Caco-2 (cell line): ENCODE measurements around the gene INSYN2B. TPM values are rescaled to one million over a fixed set of nuclear protein-coding genes. Genes with fewer than 3 reads are reported as not detected.

Experiments
- BruUV-seq: library from RNA; stranded (reverse); fragments of 400-500 nt; replicated peaks from 2 replicates; lab custom pipeline; 2021; lab: Mats Ljungman, UMichigan
- CTCF ChIA-PET: fragments of 300-600 bp; sonication (Branson Sonifier 250); formaldehyde crosslinking; loops from one replicate; lab custom pipeline; 2022; ENCODE audit warnings: antibody characterized with exemption; lab: Charles Lee
- POLR2A ChIA-PET: fragments of 300-600 bp; sonication (Branson Sonifier 250); formaldehyde crosslinking; loops from one replicate; lab custom pipeline; 2022; ENCODE audit warnings: antibody characterized with exemption; lab: Charles Lee
- DNase-seq, 2 experiments: peaks; one replicate each; pipeline versions ENCODE4 v3.0.0 to v3.0.0-alpha.2; 2020 to 2022
- H3K27me3 ChIP-seq: replicated peaks from 2 replicates; pipeline ENCODE4 v1.6.0; 2011; ENCODE audit warnings: low read length; ENCODE audit not compliant: control insufficient read depth, insufficient read depth
- H3K36me3 ChIP-seq: 2 replicates; pipeline ENCODE4 v1.5.1; 2011; ENCODE audit warnings: low read length; ENCODE audit not compliant: control insufficient read depth, insufficient read depth
- H3K4me1 ChIP-seq: fragments of 250-450 bp; sonication (Bioruptor Pico); 2 replicates; pipeline ENCODE4 v1.5.1; 2020; ENCODE audit warnings: mild to moderate bottlenecking
- H3K4me3 ChIP-seq: 2 replicates; pipeline ENCODE4 v1.5.1; 2011; ENCODE audit warnings: low read depth, mild to moderate bottlenecking, control low read depth, low read length
- H3K9me3 ChIP-seq: fragments of 250-450 bp; sonication (Bioruptor Pico); 2 replicates; pipeline ENCODE4 v1.5.1; 2020; ENCODE audit warnings: mild to moderate bottlenecking, moderate library complexity
- H3K27ac Mint-ChIP-seq: one replicate; pipeline ENCODE4 v1.8.0; 2022; ENCODE audit warnings: mixed read lengths; ENCODE audit not compliant: unreplicated experiment
- H3K27me3 Mint-ChIP-seq: one replicate; pipeline ENCODE4 v1.8.0; 2022; ENCODE audit warnings: mixed read lengths; ENCODE audit not compliant: insufficient read depth, unreplicated experiment
- H3K36me3 Mint-ChIP-seq: one replicate; pipeline ENCODE4 v1.8.0; 2022; ENCODE audit warnings: mild to moderate bottlenecking, mixed read lengths; ENCODE audit not compliant: insufficient read depth, unreplicated experiment
- H3K4me1 Mint-ChIP-seq: one replicate; pipeline ENCODE4 v1.8.0; 2022; ENCODE audit warnings: low read depth, mixed read lengths; ENCODE audit not compliant: unreplicated experiment
- H3K4me3 Mint-ChIP-seq: one replicate; pipeline ENCODE4 v1.8.0; 2022; ENCODE audit warnings: mild to moderate bottlenecking, moderate library complexity, mixed read lengths; ENCODE audit not compliant: unreplicated experiment
- H3K9me3 Mint-ChIP-seq: one replicate; pipeline ENCODE4 v1.8.0; 2022; ENCODE audit warnings: mixed read lengths; ENCODE audit not compliant: unreplicated experiment
- intact Hi-C: fragments of 100-400 bp; cut with micrococcal nuclease; formaldehyde crosslinking; loops from one replicate; pipeline ENCODE4 v1.10.0; 2022; ENCODE audit not compliant: unreplicated experiment
- total RNA-seq: library from RNA; stranded (reverse); gene quantifications from 2 replicates; pipeline ENCODE4 v1.2.3, GENCODE V29; 2022
- TF ChIP-seq, protein P1 (sequence below), 2 experiments: fragments of 200-600 bp in 1 of 2; IDR thresholded peaks; 1 replicate in 1 of 2; 2 replicates in 1 of 2; pipeline versions ENCODE4 v1.5.1 to v1.8.0; 2011 to 2022; ENCODE audit warnings: antibody characterized with exemption in 1 of 2, control low read depth in 1 of 2, inconsistent platforms in 1 of 2, low read depth in 1 of 2, low read length in 1 of 2, mild to moderate bottlenecking in 1 of 2, moderate library complexity in 1 of 2; ENCODE audit not compliant: insufficient read depth in 1 of 2, severe bottlenecking in 1 of 2, unreplicated experiment in 1 of 2

INSYN2B gene
- total RNA-seq, 1 experiment from 2014 or later, result not detected

DNA sequence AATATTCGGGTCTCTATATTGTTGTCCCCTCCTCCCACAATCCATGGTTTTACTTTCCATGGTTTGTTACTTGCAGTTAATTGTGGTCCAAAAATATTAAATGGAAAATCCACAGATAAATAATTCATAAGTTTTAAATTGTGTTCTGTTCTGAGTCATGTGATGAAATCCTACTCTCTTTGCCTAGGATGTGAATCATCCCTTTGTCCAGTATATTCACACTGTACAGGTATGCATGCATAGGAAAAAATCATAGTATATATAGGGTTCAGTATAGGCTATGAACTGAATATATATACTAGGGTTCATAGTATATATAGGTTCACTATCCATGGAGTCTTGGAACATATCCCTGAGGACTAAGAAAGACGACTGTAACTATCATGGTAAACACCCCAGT, 19.6 kb downstream of the INSYN2B start:
- intact Hi-C loops, result no loop called here
- Mint-ChIP-seq H3K27me3 (peaks cover 5% of the 10 kb centered on the region), H3K36me3 (no peaks in the 10 kb centered on the region), H3K4me3 (no peak overlapping the region), H3K4me1 (no peaks in the 10 kb centered on the region), H3K27ac (no peak overlapping the region), H3K9me3 (no peaks in the 10 kb centered on the region)
- H3K9me3 ChIP-seq, result no peaks in the 10 kb centered on the region
- TF ChIP-seq, protein P1, sequence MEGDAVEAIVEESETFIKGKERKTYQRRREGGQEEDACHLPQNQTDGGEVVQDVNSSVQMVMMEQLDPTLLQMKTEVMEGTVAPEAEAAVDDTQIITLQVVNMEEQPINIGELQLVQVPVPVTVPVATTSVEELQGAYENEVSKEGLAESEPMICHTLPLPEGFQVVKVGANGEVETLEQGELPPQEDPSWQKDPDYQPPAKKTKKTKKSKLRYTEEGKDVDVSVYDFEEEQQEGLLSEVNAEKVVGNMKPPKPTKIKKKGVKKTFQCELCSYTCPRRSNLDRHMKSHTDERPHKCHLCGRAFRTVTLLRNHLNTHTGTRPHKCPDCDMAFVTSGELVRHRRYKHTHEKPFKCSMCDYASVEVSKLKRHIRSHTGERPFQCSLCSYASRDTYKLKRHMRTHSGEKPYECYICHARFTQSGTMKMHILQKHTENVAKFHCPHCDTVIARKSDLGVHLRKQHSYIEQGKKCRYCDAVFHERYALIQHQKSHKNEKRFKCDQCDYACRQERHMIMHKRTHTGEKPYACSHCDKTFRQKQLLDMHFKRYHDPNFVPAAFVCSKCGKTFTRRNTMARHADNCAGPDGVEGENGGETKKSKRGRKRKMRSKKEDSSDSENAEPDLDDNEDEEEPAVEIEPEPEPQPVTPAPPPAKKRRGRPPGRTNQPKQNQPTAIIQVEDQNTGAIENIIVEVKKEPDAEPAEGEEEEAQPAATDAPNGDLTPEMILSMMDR (IDR thresholded peaks at IDR 0.05; ENCODE audit: insufficient read depth in 1 of 2, low read depth in 1 of 2, low read length in 1 of 2, severe bottlenecking in 1 of 2, unreplicated experiment in 1 of 2), result no peak
- H3K4me1 ChIP-seq, result no peaks in the 10 kb centered on the region
- ChIA-PET POLR2A (no interaction called here), CTCF (no interaction called here)
- no peaks in the 10 kb centered on the region for H3K36me3 ChIP-seq
- no peak for DNase-seq
- no peaks in the 10 kb centered on the region for H3K27me3 ChIP-seq
- no TSS peak for BruUV-seq
- no peak overlapping the region for H3K4me3 ChIP-seq

DNA sequence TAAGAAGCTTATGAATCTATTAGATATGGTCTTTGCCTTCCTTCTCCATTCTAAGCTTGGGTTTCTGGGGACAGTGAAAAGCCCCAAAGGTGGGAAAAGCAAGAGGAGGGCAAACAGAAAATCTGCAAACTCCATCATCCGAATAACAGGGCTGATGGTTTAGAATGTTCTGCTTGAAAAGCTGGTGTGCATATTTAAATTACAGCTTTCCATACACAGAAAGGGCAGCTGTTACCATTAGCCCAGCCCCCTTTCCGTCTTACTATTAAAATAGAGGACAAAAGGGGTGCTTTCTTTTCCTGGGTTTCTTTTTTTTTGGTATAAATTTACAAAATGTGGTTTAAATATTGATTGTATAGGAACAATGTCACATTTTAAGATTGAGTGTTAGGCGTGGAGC, 22.0 kb downstream of the INSYN2B start:
- POLR2A ChIA-PET, result no interaction called here
- Histone ChIP-seq H3K4me1 (no peaks in the 10 kb centered on the region), H3K27me3 (no peaks in the 10 kb centered on the region), H3K4me3 (no peak overlapping the region), H3K9me3 (no peaks in the 10 kb centered on the region), H3K36me3 (no peaks in the 10 kb centered on the region)
- Mint-ChIP-seq H3K27me3 (peaks cover 5% of the 10 kb centered on the region), H3K4me1 (no peaks in the 10 kb centered on the region), H3K27ac (no peak overlapping the region), H3K9me3 (no peaks in the 10 kb centered on the region), H3K36me3 (no peaks in the 10 kb centered on the region), H3K4me3 (no peak overlapping the region)
- BruUV-seq, result no TSS peak
- DNase-seq, result no peak
- CTCF ChIA-PET, result interaction anchor here (0.5 kb wide), 1 partner anchor 154 kb away, joined by 3 read pairs; no protein-coding TSS in a partner anchor
- intact Hi-C loops, result no loop called here
- TF ChIP-seq, protein P1 (IDR thresholded peaks at IDR 0.05; ENCODE audit: insufficient read depth in 1 of 2, low read depth in 1 of 2, low read length in 1 of 2, severe bottlenecking in 1 of 2, unreplicated experiment in 1 of 2), result no peak

DNA sequence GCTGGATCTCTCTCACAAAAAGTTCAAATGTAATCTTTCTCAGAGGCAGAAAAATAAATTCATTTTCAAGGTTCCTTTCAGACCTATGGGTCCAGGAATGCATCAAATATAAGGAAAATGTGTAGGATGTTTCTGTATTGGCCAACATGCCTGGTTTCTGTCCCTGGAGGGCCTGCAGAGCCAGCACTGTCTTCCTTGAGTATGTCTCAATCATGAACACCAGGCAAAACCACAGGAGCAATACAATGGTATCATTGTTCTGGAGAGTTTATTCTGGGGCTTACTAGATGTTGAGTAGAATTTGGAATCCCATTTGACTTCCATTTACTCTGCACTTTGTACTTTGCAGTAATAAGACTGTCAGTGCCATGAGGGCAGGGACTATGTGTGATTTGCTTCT, 23.5 kb downstream of the INSYN2B start:
- no peak for DNase-seq
- Mint-ChIP-seq H3K4me1 (no peaks in the 10 kb centered on the region), H3K27me3 (peaks cover 3% of the 10 kb centered on the region), H3K27ac (no peak overlapping the region), H3K36me3 (no peaks in the 10 kb centered on the region), H3K9me3 (no peaks in the 10 kb centered on the region), H3K4me3 (no peak overlapping the region)
- Histone ChIP-seq H3K36me3 (no peaks in the 10 kb centered on the region), H3K9me3 (no peaks in the 10 kb centered on the region), H3K4me1 (no peaks in the 10 kb centered on the region), H3K27me3 (no peaks in the 10 kb centered on the region), H3K4me3 (no peak overlapping the region)
- intact Hi-C loops, result no loop called here
- BruUV-seq, result no TSS peak
- POLR2A ChIA-PET, result no interaction called here
- CTCF ChIA-PET, result no interaction called here
- TF ChIP-seq, protein P1 (IDR thresholded peaks at IDR 0.05; ENCODE audit: insufficient read depth in 1 of 2, low read depth in 1 of 2, low read length in 1 of 2, severe bottlenecking in 1 of 2, unreplicated experiment in 1 of 2), result no peak
